Head of caudate nucleus (tissue), 42 donors: ENCODE measurements around the gene FAM120B.
"Not testable (repeated sequence)": the region's sequence is repeated elsewhere in the genome, so short reads cannot be mapped to it uniquely, and the experiment has no call there.

ENCODE experiments used
- DNase-seq, 42 donors: peaks; one replicate each; pipeline versions ENCODE4 v3.0.0 to v3.0.0-alpha.2; 2020 to 2021; ENCODE audit warnings: mixed read lengths in 7 of 42
- intact Hi-C: fragments of 100-400 bp; cut with DNase I; formaldehyde crosslinking; loops from one replicate; pipeline ENCODE4 v1.15.0; 2022

The FAM120B gene

GRCh38 chr6:170316071-170316470 lies 9.5 kb downstream of the FAM120B start:
- intact Hi-C loops: no loop called here
- no peak for DNase-seq

DNA sequence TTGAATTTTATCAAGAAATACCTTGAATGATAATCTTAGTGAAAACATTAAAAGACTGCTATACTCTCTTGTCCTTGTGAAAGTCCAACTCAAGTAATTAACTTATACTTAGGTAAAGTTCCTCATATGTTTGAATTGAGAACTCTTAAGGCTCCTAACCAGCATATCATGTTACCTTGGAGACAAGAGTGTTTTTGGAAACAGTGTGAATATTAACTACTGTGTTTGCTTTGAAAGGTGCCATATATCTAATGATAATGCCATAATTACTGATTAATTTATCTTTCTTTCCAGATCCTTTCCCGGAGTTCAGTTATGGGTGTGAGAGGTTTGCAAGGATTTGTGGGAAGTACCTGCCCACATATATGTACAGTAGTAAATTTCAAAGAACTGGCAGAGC lies 10.5 kb downstream of the FAM120B start:
- DNase-seq: no peak
- intact Hi-C loops: no loop called here

DNA sequence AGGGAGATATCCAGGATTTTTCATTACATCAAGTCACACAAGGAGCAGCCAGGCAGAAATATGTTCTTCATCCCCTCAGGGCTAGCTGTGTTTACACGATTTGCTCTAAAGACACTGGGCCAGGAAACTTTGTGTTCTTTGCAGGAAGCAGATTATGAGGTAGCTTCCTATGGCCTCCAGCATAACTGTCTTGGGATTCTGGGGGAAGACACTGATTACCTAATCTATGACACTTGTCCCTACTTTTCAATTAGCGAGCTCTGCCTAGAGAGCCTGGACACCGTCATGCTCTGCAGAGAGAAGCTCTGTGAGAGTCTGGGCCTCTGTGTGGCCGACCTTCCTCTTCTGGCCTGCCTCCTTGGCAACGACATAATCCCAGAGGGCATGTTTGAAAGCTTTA lies 11.2 kb downstream of the FAM120B start:
- intact Hi-C loops: no loop called here
- DNase-seq: no peak

DNA sequence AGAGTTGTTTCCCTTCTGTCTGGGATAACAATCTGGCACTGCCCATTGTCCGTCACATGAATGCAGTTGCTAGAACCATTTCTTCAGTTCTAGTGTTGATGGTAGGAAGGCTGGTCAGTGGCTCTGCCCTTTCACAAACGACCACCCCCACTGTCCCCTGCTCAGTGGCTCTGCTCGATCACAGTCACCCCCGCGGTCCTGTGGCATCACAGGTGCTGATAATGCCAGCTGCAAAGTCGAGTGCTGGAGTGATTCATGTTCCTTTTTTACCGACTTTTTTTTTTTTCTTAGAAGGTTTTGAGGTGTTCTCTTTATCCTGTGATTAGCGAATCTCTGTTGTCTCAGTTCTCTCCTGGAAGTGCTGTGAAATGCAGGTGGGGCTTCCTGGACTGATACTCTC lies 22.8 kb downstream of the FAM120B start:
- intact Hi-C loops: no loop called here
- peak in 16 of 42 donors; percentile 6 to 57 (median 30) for DNase-seq

DNA sequence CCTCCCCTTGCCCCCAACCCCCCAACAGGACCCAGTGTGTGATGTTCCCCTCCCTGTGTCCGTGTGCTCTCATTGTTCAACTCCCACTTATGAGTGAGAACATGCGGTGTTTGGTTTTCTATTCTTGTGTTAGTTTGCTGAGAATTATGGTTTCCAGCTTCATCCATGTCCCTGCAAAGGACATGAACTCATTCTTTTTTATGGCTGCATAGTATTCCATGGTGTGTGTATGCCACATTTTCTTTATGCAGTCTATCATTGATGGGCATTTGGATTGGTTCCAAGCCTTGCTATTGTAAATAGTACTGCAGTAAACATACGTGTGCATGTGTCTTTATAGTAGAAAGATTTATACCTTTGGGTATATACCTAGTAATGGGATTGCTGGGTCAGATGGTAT lies 28.6 kb downstream of the FAM120B start:
- intact Hi-C loops: not testable (repeated sequence)

DNA sequence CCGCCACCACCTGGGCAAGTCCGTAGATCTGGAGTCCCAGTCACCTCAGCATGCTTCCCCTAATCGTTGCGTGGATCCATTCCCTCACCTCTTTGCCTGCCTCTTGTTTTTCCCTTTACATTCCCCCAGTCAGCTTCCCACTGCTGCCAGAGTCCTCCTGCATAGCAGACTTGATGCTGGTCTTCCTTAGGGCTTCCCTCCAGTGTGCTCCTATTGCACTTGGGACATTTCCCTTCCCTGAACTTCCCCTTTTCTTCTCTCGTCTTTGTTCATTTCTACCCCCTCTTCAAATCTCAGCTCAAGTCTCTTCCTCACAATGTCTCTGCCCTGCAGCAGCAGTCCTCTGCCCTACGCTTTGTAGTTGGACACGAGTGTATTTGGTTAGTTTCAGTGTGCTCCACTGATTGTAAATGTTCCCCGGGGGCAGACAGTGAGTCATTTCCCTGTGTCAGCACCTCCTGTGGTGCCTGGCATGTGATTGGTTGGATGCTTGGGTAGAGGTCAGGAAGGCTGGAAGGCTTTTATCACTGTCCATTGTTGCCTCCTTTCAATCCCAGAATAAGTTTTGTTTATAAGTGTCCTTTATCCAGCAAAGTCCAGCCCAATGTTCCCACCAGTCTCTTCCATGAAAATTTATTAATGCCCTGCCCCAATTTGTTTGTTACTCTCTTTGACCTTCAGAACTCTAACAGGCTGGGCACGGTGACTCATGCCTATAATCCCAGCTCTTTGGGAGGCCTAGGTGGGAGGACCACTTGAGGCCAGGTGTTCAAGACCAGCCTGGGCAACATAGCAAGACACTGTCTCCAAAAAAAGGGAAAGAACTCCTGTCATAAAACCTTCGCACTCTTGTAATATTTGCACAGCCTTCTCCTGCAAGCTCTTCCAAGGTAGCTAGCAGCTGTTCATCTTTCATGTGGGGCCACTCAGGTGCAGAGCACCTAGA lies 38.3 kb downstream of the FAM120B start:
- intact Hi-C loops: no loop called here
- DNase-seq: peak in 2 of 42 donors; percentile 41 to 58

More for the DNA sequence above, 28.6 kb downstream of the FAM120B start:
- not testable (repeated sequence) for DNase-seq

- DNase-seq: no peak
- intact Hi-C loops: no loop called here
Measured at GRCh38 chr6:170345662-170346061, 39.1 kb downstream of the FAM120B start.

- intact Hi-C loops: no loop called here
- DNase-seq: no peak
Measured at GRCh38 chr6:170346649-170347048, 40.1 kb downstream of the FAM120B start.

GRCh38 chr6:170347091-170347490 lies 40.5 kb downstream of the FAM120B start:
- DNase-seq: no peak
- intact Hi-C loops: no loop called here

DNA sequence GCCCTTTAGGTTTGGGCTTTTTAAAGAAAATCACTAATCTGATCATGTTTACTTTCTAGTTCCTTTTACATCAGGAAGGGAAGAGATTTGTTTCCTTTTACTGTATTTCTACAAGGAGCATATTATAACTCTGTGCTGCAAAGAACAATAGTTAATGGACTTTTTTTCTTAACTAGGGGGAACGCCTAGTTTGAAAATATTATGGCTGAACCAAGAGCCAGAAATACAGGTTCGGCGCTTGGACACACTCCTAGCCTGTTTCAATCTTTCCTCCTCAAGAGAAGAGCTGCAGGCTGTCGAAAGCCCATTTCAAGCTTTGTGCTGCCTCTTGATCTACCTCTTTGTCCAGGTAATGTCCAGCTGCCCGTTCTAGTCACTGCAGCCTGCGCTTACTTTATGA lies 41.4 kb downstream of the FAM120B start:
- DNase-seq: no peak
- intact Hi-C loops: no loop called here

DNA sequence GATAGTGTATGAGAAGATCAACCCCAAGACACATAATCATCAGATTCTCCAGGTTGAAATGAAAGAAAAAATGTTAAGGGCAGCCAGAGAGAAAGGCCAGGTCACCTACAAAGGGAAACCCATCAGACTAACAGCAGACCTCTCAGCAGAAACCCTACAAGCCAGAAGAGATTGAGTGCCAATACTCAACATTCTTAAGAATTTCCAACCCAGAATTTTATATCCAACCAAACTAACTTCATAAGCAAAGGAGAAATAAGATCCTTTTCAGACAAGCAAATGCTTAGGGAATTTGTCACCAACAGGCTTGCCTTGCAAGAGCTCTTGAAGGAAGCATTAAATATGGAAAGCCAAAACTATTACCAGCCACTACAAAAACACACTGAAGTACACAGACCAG lies 44.9 kb downstream of the FAM120B start:
- DNase-seq, intact Hi-C loops: not testable (repeated sequence)

DNA sequence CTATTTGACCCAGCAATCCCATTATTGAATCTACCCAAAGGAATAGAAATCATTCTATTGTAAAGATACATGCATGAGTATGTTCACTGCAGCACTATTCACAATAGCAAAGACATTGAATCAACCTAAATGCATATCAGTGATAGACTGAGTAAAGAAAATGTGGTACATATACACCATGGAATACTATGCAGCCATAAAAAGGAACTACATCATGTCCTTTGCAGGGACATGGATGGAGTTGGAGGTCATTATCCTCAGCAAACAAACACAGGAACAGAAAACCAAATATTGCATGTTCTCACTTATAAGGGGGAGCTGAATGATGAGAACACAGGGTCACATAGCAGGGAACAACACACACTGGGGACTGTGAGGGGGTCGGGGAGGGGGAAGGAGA lies 48.6 kb downstream of the FAM120B start:
- DNase-seq, intact Hi-C loops: not testable (repeated sequence)

DNA sequence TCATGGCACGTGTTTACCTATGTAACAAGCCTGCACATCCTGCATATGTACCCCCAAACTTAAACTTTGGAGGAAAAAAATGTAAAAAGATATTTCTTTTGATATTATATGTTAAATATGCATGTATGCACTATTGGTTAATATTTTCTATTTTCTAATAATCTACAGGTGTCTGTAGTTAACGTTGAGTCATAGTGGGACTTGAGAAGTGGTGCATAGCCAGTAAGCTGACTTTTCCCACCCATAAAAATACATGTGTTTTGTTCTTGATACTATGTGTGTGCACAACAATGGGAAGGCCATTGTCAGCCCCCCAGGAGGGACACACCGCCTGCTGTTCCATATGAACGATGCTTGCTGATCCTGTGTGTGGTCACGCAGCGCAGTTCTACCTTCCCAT lies 49.1 kb downstream of the FAM120B start:
- no peak for DNase-seq
- intact Hi-C loops: no loop called here

DNA sequence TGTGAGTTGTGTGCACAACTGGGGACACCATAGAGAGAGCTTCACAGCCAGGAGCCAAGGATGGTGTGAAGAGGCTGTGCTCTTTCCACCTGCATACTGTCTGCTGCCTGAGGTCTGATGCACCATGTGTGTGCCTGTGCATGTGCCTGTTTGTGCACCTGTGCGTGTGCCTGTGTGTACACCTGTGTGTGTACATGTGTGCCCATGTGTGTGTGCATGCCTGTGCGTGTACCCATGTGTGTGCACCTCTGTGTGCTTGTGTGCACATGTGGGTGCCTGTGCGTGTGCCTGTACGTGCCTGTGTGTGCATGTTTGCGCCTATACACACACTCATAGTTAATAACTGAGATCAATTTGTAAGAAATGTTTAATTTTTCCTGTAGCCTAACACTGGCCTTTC lies 51.3 kb downstream of the FAM120B start:
- no peak for DNase-seq
- intact Hi-C loops: no loop called here

DNA sequence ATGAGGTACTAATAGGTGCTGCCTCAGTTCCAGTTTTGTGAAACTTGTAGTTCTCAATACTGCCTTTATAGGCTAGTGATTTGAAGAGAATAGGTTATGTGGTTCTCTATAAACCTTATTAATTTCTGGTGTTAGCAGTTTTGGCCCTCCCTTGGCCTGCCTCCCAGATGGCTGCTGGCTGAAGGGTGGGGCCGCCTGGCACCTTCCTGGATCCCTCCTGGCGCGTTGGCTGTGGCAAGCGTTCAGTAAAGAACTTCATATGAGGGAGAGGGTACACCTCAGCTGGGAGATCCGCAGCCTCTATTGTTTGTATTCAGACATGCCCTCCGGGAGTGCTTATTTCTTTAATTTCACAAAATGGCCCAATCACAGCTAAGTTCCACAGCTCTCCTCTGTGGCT lies 51.9 kb downstream of the FAM120B start:
- DNase-seq: no peak
- intact Hi-C loops: no loop called here

DNA sequence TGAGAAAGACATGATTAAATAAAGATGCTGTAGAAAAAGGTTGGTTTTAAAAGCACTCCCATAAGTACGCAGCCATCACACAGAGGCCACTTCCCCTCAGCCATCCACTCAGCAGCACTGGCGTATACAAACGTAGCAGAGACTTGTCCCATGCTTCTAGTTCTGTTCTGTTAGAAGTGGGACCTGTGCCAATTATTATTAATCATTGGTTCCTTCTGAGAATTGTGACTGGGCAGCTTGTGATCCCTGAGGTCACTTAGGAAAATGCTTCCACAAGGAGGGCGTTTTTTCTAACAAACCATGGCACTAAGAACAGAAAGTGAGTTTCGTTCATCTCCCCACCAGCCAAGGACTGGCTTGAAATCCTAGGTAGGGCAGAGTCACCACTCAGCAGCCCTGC lies 53.9 kb downstream of the FAM120B start:
- intact Hi-C loops: no loop called here
- no peak for DNase-seq

GRCh38 chr6:170361335-170361734 lies 54.8 kb downstream of the FAM120B start:
- intact Hi-C loops: no loop called here

GRCh38 chr6:170362121-170362520 lies 55.6 kb downstream of the FAM120B start:
- no peak for DNase-seq
- intact Hi-C loops: no loop called here

More at GRCh38 chr6:170361335-170361734, 54.8 kb downstream of the FAM120B start:
- no peak for DNase-seq

DNA sequence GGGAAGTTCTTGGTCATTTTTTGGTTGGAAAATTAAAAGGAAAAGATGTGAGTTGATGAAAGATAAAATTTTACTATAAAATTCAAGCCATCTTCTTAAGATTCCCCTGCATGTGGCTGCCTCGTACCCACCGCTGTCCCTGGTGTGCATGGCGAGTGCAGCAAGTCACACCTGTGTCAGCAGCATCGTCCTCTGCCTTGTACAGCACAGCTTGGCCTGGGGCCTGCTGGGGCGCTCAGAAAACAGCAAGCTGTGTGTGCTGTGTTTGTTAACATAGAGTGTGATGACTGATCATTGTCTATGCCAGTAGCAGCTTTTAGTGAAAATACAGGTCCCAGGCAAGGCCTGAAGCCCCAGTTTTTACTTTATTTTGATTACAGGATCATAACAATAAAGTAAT lies 56.7 kb downstream of the FAM120B start:
- intact Hi-C loops: no loop called here
- DNase-seq: no peak

GRCh38 chr6:170365121-170365520 lies 58.6 kb downstream of the FAM120B start:
- intact Hi-C loops: no loop called here
- DNase-seq: no peak

GRCh38 chr6:170365593-170365992 lies 59.0 kb downstream of the FAM120B start:
- intact Hi-C loops: no loop called here

More at GRCh38 chr6:170365593-170365992, 59.0 kb downstream of the FAM120B start:
- DNase-seq: peak in 1 of 42 donors; percentile 24
